MCF 10A (cell line): Measurements from ENCODE around the gene TBX19. TPM values are rescaled to one million over a fixed set of nuclear protein-coding genes. Genes with fewer than 3 reads are reported as not detected.

ENCODE experiments used
- BruUV-seq: library from RNA; stranded (reverse); fragments of 400-500 nt; replicated peaks from 2 replicates; lab custom pipeline; 2021; lab: Mats Ljungman, UMichigan
- CTCF ChIA-PET: fragments of 300-600 bp; sonication (Branson Sonifier 250); formaldehyde crosslinking; extraction: SDS; loops from one replicate; lab custom pipeline; 2021; ENCODE audit warnings: antibody characterized with exemption, inconsistent platforms; lab: Yijun Ruan, JAX
- POLR2A ChIA-PET: fragments of 300-600, 350-650 bp; sonication (Branson Sonifier 250); formaldehyde crosslinking; extraction: SDS; loops from one replicate; lab custom pipeline; 2020; ENCODE audit warnings: antibody characterized with exemption, inconsistent platforms; lab: Yijun Ruan, JAX
- DNase-seq: peaks from one replicate; pipeline ENCODE4 v3.0.0-alpha.2; 2018; ENCODE audit not compliant: unreplicated experiment
- H3K27ac Mint-ChIP-seq: one replicate; pipeline ENCODE4 v1.8.0; 2022; ENCODE audit warnings: mild to moderate bottlenecking, low read depth, mixed read lengths; ENCODE audit not compliant: unreplicated experiment
- H3K27me3 Mint-ChIP-seq: one replicate; pipeline ENCODE4 v1.8.0; 2022; ENCODE audit warnings: mixed read lengths; ENCODE audit not compliant: insufficient read depth, unreplicated experiment
- H3K36me3 Mint-ChIP-seq: one replicate; pipeline ENCODE4 v1.8.0; 2022; ENCODE audit warnings: mild to moderate bottlenecking, moderate library complexity, mixed read lengths; ENCODE audit not compliant: insufficient read depth, unreplicated experiment
- H3K4me1 Mint-ChIP-seq: one replicate; pipeline ENCODE4 v1.8.0; 2022; ENCODE audit warnings: mixed read lengths; ENCODE audit not compliant: insufficient read depth, unreplicated experiment
- H3K4me3 Mint-ChIP-seq: one replicate; pipeline ENCODE4 v1.8.0; 2022; ENCODE audit warnings: mild to moderate bottlenecking, moderate library complexity, mixed read lengths; ENCODE audit not compliant: unreplicated experiment
- H3K9me3 Mint-ChIP-seq: one replicate; pipeline ENCODE4 v1.8.0; 2022; ENCODE audit warnings: mixed read lengths; ENCODE audit not compliant: unreplicated experiment
- intact Hi-C: fragments of 100-400 bp; cut with micrococcal nuclease; formaldehyde crosslinking; loops from 2 replicates; pipeline ENCODE4 v1.14.1; 2022
- total RNA-seq: library from RNA; stranded (reverse); gene quantifications from 2 replicates; pipeline ENCODE4 v1.2.3, GENCODE V29; 2022
- TF ChIP-seq, protein P1 (sequence below): fragments of 200-600 bp; IDR thresholded peaks from one replicate; pipeline ENCODE4 v1.8.0; 2022; ENCODE audit warnings: antibody characterized with exemption, mild to moderate bottlenecking; ENCODE audit not compliant: unreplicated experiment

Gene TBX19
- total RNA-seq, 1 experiment from 2014 or later, result 1.6 TPM

GRCh38 chr1:168343566-168343965 is 62.9 kb downstream of the TBX19 start:
- no peak overlapping the region for H3K27ac Mint-ChIP-seq
- ChIA-PET CTCF (interaction anchor here (0.5 to 9.4 kb wide), 77 partner anchors 13 to 1519 kb away, joined by 3 to 119 read pairs (median 6); partner anchors contain the start of gene XCL1), POLR2A (interaction anchor here (0.9 to 1.7 kb wide), 7 partner anchors 9 to 238 kb away, joined by 3 to 6 read pairs (median 3); partner anchors contain the start of gene SFT2D2)
- intact Hi-C loops, result loop anchor here (5.0 kb wide), 1 partner anchor 251 kb away; no protein-coding TSS in a partner anchor
- H3K36me3 Mint-ChIP-seq, result peaks cover 11% of the 10 kb centered on the region
- peaks cover 18% of the 10 kb centered on the region for H3K4me1 Mint-ChIP-seq
- no peak overlapping the region for H3K4me3 Mint-ChIP-seq
- peaks cover 8% of the 10 kb centered on the region for H3K9me3 Mint-ChIP-seq
- no TSS peak for BruUV-seq
- TF ChIP-seq, protein P1, sequence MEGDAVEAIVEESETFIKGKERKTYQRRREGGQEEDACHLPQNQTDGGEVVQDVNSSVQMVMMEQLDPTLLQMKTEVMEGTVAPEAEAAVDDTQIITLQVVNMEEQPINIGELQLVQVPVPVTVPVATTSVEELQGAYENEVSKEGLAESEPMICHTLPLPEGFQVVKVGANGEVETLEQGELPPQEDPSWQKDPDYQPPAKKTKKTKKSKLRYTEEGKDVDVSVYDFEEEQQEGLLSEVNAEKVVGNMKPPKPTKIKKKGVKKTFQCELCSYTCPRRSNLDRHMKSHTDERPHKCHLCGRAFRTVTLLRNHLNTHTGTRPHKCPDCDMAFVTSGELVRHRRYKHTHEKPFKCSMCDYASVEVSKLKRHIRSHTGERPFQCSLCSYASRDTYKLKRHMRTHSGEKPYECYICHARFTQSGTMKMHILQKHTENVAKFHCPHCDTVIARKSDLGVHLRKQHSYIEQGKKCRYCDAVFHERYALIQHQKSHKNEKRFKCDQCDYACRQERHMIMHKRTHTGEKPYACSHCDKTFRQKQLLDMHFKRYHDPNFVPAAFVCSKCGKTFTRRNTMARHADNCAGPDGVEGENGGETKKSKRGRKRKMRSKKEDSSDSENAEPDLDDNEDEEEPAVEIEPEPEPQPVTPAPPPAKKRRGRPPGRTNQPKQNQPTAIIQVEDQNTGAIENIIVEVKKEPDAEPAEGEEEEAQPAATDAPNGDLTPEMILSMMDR, result no peak
- no peaks in the 10 kb centered on the region for H3K27me3 Mint-ChIP-seq
- no peak for DNase-seq

- peaks cover 13% of the 10 kb centered on the region for H3K36me3 Mint-ChIP-seq
- H3K4me3 Mint-ChIP-seq, result no peak overlapping the region
- H3K27ac Mint-ChIP-seq, result no peak overlapping the region
- no peak for DNase-seq
- H3K9me3 Mint-ChIP-seq, result peaks cover 8% of the 10 kb centered on the region
- POLR2A ChIA-PET, result no interaction called here
- H3K27me3 Mint-ChIP-seq, result no peaks in the 10 kb centered on the region
- no TSS peak for BruUV-seq
- H3K4me1 Mint-ChIP-seq, result peaks cover 18% of the 10 kb centered on the region
- TF ChIP-seq, protein P1, result no peak
- intact Hi-C loops, result loop anchor here (5.0 kb wide), 1 partner anchor 252 kb away; no protein-coding TSS in a partner anchor
- CTCF ChIA-PET, result interaction anchor here (0.6 to 9.4 kb wide), 15 partner anchors 12 to 1005 kb away, joined by 3 to 119 read pairs (median 16); partner anchors contain the start of gene XCL1
Observed at GRCh38 chr1:168344517-168344916, 63.8 kb downstream of the TBX19 start.

- POLR2A ChIA-PET, result no interaction called here
- CTCF ChIA-PET, result interaction anchor here (0.7 to 9.4 kb wide), 11 partner anchors 15 to 1003 kb away, joined by 3 to 119 read pairs (median 4); no protein-coding TSS in a partner anchor
- peaks cover 13% of the 10 kb centered on the region for H3K36me3 Mint-ChIP-seq
- no peak overlapping the region for H3K27ac Mint-ChIP-seq
- no TSS peak for BruUV-seq
- H3K4me3 Mint-ChIP-seq, result no peak overlapping the region
- no peak for DNase-seq
- peaks cover 8% of the 10 kb centered on the region for H3K9me3 Mint-ChIP-seq
- TF ChIP-seq, protein P1, result no peak
- H3K4me1 Mint-ChIP-seq, result peaks cover 14% of the 10 kb centered on the region
- H3K27me3 Mint-ChIP-seq, result no peaks in the 10 kb centered on the region
- intact Hi-C loops, result no loop called here
Observed at GRCh38 chr1:168345939-168346338, 65.3 kb downstream of the TBX19 start.

GRCh38 chr1:168347630-168348029 is 67.0 kb downstream of the TBX19 start:
- no peaks in the 10 kb centered on the region for H3K4me1 Mint-ChIP-seq
- H3K27me3 Mint-ChIP-seq, result no peaks in the 10 kb centered on the region
- no TSS peak for BruUV-seq
- intact Hi-C loops, result no loop called here
- no peak overlapping the region for H3K4me3 Mint-ChIP-seq
- CTCF ChIA-PET, result interaction anchor here (0.6 to 9.4 kb wide), 10 partner anchors 17 to 1020 kb away, joined by 3 to 119 read pairs (median 4); partner anchors contain the start of gene NME7
- H3K9me3 Mint-ChIP-seq, result no peaks in the 10 kb centered on the region
- POLR2A ChIA-PET, result interaction anchor here (0.6 to 1.4 kb wide), 6 partner anchors 13 to 460 kb away, joined by 3 to 5 read pairs (median 3); no protein-coding TSS in a partner anchor
- peaks cover 8% of the 10 kb centered on the region for H3K36me3 Mint-ChIP-seq
- DNase-seq, result no peak
- H3K27ac Mint-ChIP-seq, result no peak overlapping the region
- TF ChIP-seq, protein P1, result no peak
